Measurements from ENCODE around the gene ASTN2.

GRCh38 chr9:116596646-116597045 lies 818.2 kb downstream of the ASTN2 start:
- TF ChIP-seq CTCF (conservative IDR thresholded peaks at IDR 0.05) = no peak
- TF ChIP-seq ZFX (IDR thresholded peaks at IDR 0.05) = no peak
